GM12878 (cell line): Measurements from ENCODE around the gene ADIPOQ.
"Not testable (repeated sequence)": the region's sequence is repeated elsewhere in the genome, so short reads cannot be mapped to it uniquely, and the experiment has no call there.

Experiments used
- FOS ChIP-seq: IDR thresholded peaks from 3 replicates; pipeline ENCODE4 v1.6.1; 2011; ENCODE audit warnings: borderline replicate concordance; ENCODE audit not compliant: insufficient read length; ENCODE audit errors: extremely low read depth
- JUNB ChIP-seq: IDR thresholded peaks from 2 replicates; pipeline ENCODE4 v1.6.1; 2016; ENCODE audit warnings: antibody characterized with exemption, mild to moderate bottlenecking
- YY1 ChIP-seq: IDR thresholded peaks from 2 replicates; pipeline ENCODE4 v1.6.1; 2011; ENCODE audit warnings: low read depth, mild to moderate bottlenecking, low read length

DNA sequence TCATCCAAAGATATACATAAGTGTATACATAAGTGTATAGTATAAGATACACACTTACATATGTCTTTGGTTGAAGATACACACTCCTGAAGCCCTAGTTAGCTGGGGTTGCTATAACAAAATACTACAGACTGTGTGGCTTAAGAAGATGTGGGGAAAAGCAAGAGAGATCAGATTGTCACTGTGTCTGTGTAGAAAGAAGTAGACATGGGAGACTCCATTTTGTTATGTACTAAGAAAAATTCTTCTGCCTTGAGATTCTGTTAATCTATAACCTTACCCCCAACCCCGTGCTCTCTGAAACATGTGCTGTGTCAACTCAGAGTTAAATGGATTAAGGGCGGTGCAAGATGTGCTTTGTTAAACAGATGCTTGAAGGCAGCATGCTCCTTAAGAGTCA is 50.6 kb downstream of the ADIPOQ start:
- TF ChIP-seq FOS, YY1, JUNB: not testable (repeated sequence)
